Astrocyte (in vitro differentiated cells and primary cell): ENCODE measurements around the gene CCDC185. TPM values are rescaled to one million over a fixed set of nuclear protein-coding genes. Genes with fewer than 3 reads are reported as not detected.

Source experiments
- DNase-seq: peaks from one replicate; pipeline ENCODE4 v3.0.0-alpha.2; 2010; ENCODE audit warnings: low read depth
- FAIRE-seq: peaks from 2 replicates; lab custom pipeline; 2011; peaks lifted over from hg19 to GRCh38; lab: Jason Lieb, UNC
- H2AFZ ChIP-seq: 2 replicates; pipeline ENCODE4 v1.6.0; 2012; ENCODE audit warnings: low read depth, low read length, inconsistent platforms
- H3K27ac ChIP-seq: 2 replicates; pipeline ENCODE4 v1.5.1; 2011; ENCODE audit warnings: low read depth, low read length, inconsistent platforms
- H3K27me3 ChIP-seq: 2 replicates; pipeline ENCODE4 v1.6.0; 2011; ENCODE audit warnings: low read length, inconsistent platforms; ENCODE audit not compliant: insufficient read depth
- H3K36me3 ChIP-seq: 2 replicates; pipeline ENCODE4 v1.5.1; 2011; ENCODE audit warnings: low read length, inconsistent platforms; ENCODE audit not compliant: insufficient read depth
- H3K4me1 ChIP-seq: 2 replicates; pipeline ENCODE4 v1.5.1; 2011; ENCODE audit warnings: low read length, inconsistent platforms; ENCODE audit not compliant: insufficient read depth
- H3K4me2 ChIP-seq: 2 replicates; pipeline ENCODE4 v1.6.0; 2012; ENCODE audit warnings: low read length, inconsistent platforms
- H3K4me3 ChIP-seq: 2 replicates; pipeline ENCODE4 v1.5.1; 2011; ENCODE audit warnings: low read depth, mild to moderate bottlenecking, low read length, inconsistent platforms; ENCODE audit not compliant: insufficient read depth
- H3K79me2 ChIP-seq: 2 replicates; pipeline ENCODE4 v1.6.0; 2012; ENCODE audit warnings: mild to moderate bottlenecking, low read length, inconsistent platforms; ENCODE audit not compliant: insufficient read depth
- H3K9ac ChIP-seq: 2 replicates; pipeline ENCODE4 v1.6.0; 2012; ENCODE audit warnings: mild to moderate bottlenecking, low read length, inconsistent platforms
- H3K9me3 ChIP-seq: 2 replicates; pipeline ENCODE4 v1.5.1; 2012; ENCODE audit warnings: low read depth, mild to moderate bottlenecking, low read length, inconsistent platforms; ENCODE audit not compliant: insufficient read depth
- H4K20me1 ChIP-seq: 2 replicates; pipeline ENCODE4 v1.6.0; 2012; ENCODE audit warnings: low read length, inconsistent platforms; ENCODE audit not compliant: insufficient read depth
- H3K27ac Mint-ChIP-seq: one replicate; pipeline ENCODE4 v1.8.0; 2021; ENCODE audit warnings: mild to moderate bottlenecking, mixed read lengths; ENCODE audit not compliant: unreplicated experiment
- H3K27me3 Mint-ChIP-seq: one replicate; pipeline ENCODE4 v1.8.0; 2021; ENCODE audit warnings: low read depth, mixed read lengths; ENCODE audit not compliant: unreplicated experiment
- H3K36me3 Mint-ChIP-seq: one replicate; pipeline ENCODE4 v1.8.0; 2021; ENCODE audit warnings: low read depth, mixed read lengths; ENCODE audit not compliant: unreplicated experiment
- H3K4me1 Mint-ChIP-seq: one replicate; pipeline ENCODE4 v1.8.0; 2021; ENCODE audit warnings: low read depth, mixed read lengths; ENCODE audit not compliant: unreplicated experiment
- H3K4me3 Mint-ChIP-seq: one replicate; pipeline ENCODE4 v1.8.0; 2021; ENCODE audit warnings: mild to moderate bottlenecking, moderate library complexity, mixed read lengths; ENCODE audit not compliant: unreplicated experiment
- H3K9me3 Mint-ChIP-seq: one replicate; pipeline ENCODE4 v1.8.0; 2021; ENCODE audit warnings: mild to moderate bottlenecking, mixed read lengths; ENCODE audit not compliant: unreplicated experiment
- CTCF ChIP-seq: IDR thresholded peaks from 2 replicates; pipeline ENCODE4 v1.5.1; 2011; ENCODE audit warnings: low read depth, mild to moderate bottlenecking, inconsistent platforms, low read length, moderate library complexity; ENCODE audit not compliant: insufficient read depth
- EZH2 ChIP-seq: IDR thresholded peaks from 2 replicates; pipeline ENCODE4 v1.6.1; 2012; ENCODE audit warnings: mild to moderate bottlenecking, low read length, inconsistent platforms; ENCODE audit not compliant: insufficient read depth
- total RNA-seq: library from RNA; stranded (reverse); gene quantifications from 2 replicates; pipeline ENCODE4 v1.2.1, GENCODE V29; 2021

The CCDC185 gene
- total RNA-seq, 1 donor from 2014 or later = not detected

- H3K4me2 ChIP-seq = no peak overlapping the region
- Mint-ChIP-seq H3K27ac (no peak overlapping the region), H3K4me3 (no peak overlapping the region), H3K9me3 (peaks cover 5% of the 10 kb centered on the region), H3K4me1 (peaks cover 24% of the 10 kb centered on the region), H3K36me3 (peaks cover 2% of the 10 kb centered on the region), H3K27me3 (peaks cover 21% of the 10 kb centered on the region)
- H4K20me1 ChIP-seq = no peaks in the 10 kb centered on the region
- no peak overlapping the region for H3K27ac ChIP-seq
- DNase-seq = no peak
- TF ChIP-seq CTCF (no peak), EZH2 (no peak)
- no peaks in the 10 kb centered on the region for H3K79me2 ChIP-seq
- H3K4me3 ChIP-seq = no peak overlapping the region
- H3K4me1 ChIP-seq = no peaks in the 10 kb centered on the region
- H3K36me3 ChIP-seq = no peaks in the 10 kb centered on the region
- peaks cover 3% of the 10 kb centered on the region for H3K27me3 ChIP-seq
- no peak overlapping the region for H2AFZ ChIP-seq
- no peaks in the 10 kb centered on the region for H3K9me3 ChIP-seq
- no peak for FAIRE-seq
- H3K9ac ChIP-seq = no peak overlapping the region
Observed at GRCh38 chr1:223386013-223386412, 7.2 kb upstream of the CCDC185 start.

- H3K4me1 ChIP-seq = no peaks in the 10 kb centered on the region
- no peaks in the 10 kb centered on the region for H3K9me3 ChIP-seq
- H3K27me3 ChIP-seq = peaks cover 16% of the 10 kb centered on the region
- no peak for FAIRE-seq
- Mint-ChIP-seq H3K36me3 (no peaks in the 10 kb centered on the region), H3K4me1 (peaks cover 24% of the 10 kb centered on the region), H3K27me3 (peaks cover 26% of the 10 kb centered on the region), H3K27ac (no peak overlapping the region), H3K9me3 (peaks cover 2% of the 10 kb centered on the region), H3K4me3 (no peak overlapping the region)
- no peaks in the 10 kb centered on the region for H3K36me3 ChIP-seq
- no peak overlapping the region for H3K4me3 ChIP-seq
- no peaks in the 10 kb centered on the region for H3K79me2 ChIP-seq
- no peak for TF ChIP-seq CTCF
- TF ChIP-seq EZH2 = no peak
- no peak overlapping the region for H3K9ac ChIP-seq
- DNase-seq = no peak
- no peaks in the 10 kb centered on the region for H4K20me1 ChIP-seq
- no peak overlapping the region for H3K4me2 ChIP-seq
- no peak overlapping the region for H3K27ac ChIP-seq
- H2AFZ ChIP-seq = no peak overlapping the region
Observed at GRCh38 chr1:223390618-223391017, 2.6 kb upstream of the CCDC185 start.

- no peak overlapping the region for H3K4me3 Mint-ChIP-seq
- no peaks in the 10 kb centered on the region for H3K36me3 Mint-ChIP-seq
- DNase-seq (no peak), FAIRE-seq (no peak)
- H3K27me3 ChIP-seq = peaks cover 13% of the 10 kb centered on the region
- TF ChIP-seq EZH2 (no peak), CTCF (no peak)
- no peaks in the 10 kb centered on the region for H3K9me3 ChIP-seq
- H3K4me2 ChIP-seq = no peak overlapping the region
- no peak overlapping the region for H3K4me3 ChIP-seq
- H3K27me3 Mint-ChIP-seq = peaks cover 26% of the 10 kb centered on the region
- H3K27ac ChIP-seq = no peak overlapping the region
- peaks cover 8% of the 10 kb centered on the region for H3K4me1 Mint-ChIP-seq
- H3K9me3 Mint-ChIP-seq = peaks cover 2% of the 10 kb centered on the region
- no peak overlapping the region for H3K9ac ChIP-seq
- no peak overlapping the region for H2AFZ ChIP-seq
- no peaks in the 10 kb centered on the region for H3K36me3 ChIP-seq
- no peaks in the 10 kb centered on the region for H3K4me1 ChIP-seq
- H3K79me2 ChIP-seq = no peaks in the 10 kb centered on the region
- no peak overlapping the region for H3K27ac Mint-ChIP-seq
- no peaks in the 10 kb centered on the region for H4K20me1 ChIP-seq
Observed at GRCh38 chr1:223394242-223394641, 1.0 kb downstream of the CCDC185 start.
